Amygdala (tissue), 56 donors: ENCODE data around the gene TPT1.
"Not testable (repeated sequence)": the region's sequence is repeated elsewhere in the genome, so short reads cannot be mapped to it uniquely, and the experiment has no call there.

Experiments
- DNase-seq, 56 donors: peaks; one replicate each; lab custom pipeline; 2025; lab: John Stamatoyannopoulos, UW

Gene TPT1

GRCh38 chr13:45306966-45307365, 34.0 kb downstream of the TPT1 start:
- DNase-seq: peak in 3 of 56 donors; percentile 4 to 23 (median 12)

GRCh38 chr13:45305079-45305478, 35.9 kb downstream of the TPT1 start:
- no peak for DNase-seq

- peak in 10 of 56 donors; percentile 5 to 47 (median 16) for DNase-seq
Measured at GRCh38 chr13:45303866-45304265, 37.1 kb downstream of the TPT1 start.

GRCh38 chr13:45303026-45303425, 38.0 kb downstream of the TPT1 start:
- no peak for DNase-seq

- peak in 8 of 56 donors; percentile 3 to 50 (median 16) for DNase-seq
Measured at GRCh38 chr13:45302507-45302906, 38.5 kb downstream of the TPT1 start.

- no peak for DNase-seq
Measured at GRCh38 chr13:45301263-45301662, 39.7 kb downstream of the TPT1 start.

- DNase-seq: no peak
Measured at GRCh38 chr13:45300190-45300985, 40.6 kb downstream of the TPT1 start.

- DNase-seq: no peak
Measured at GRCh38 chr13:45299194-45299593, 41.8 kb downstream of the TPT1 start.

GRCh38 chr13:45298550-45298949, 42.4 kb downstream of the TPT1 start:
- not testable (repeated sequence) for DNase-seq

- no peak for DNase-seq
Measured at GRCh38 chr13:45298206-45298505, 42.8 kb downstream of the TPT1 start.

- DNase-seq: peak in 11 of 56 donors; percentile 4 to 34 (median 20)
Measured at GRCh38 chr13:45297456-45298205, 43.4 kb downstream of the TPT1 start.

GRCh38 chr13:45296259-45296658, 44.7 kb downstream of the TPT1 start:
- no peak for DNase-seq

- DNase-seq: no peak
Measured at GRCh38 chr13:45295536-45295935, 45.4 kb downstream of the TPT1 start.

GRCh38 chr13:45292176-45292575, 48.8 kb downstream of the TPT1 start:
- no peak for DNase-seq

- no peak for DNase-seq
Measured at GRCh38 chr13:45289936-45290563, 50.9 kb downstream of the TPT1 start.
